ENCODE data around the gene MYB. TPM values are rescaled to one million over a fixed set of nuclear protein-coding genes. Genes with fewer than 3 reads are reported as not detected.
A peak's percentile ranks its signal among the peaks of the same experiment; 100 is the strongest.

MYB gene
- total RNA-seq, 1 donor from 2014 or later, result 4.7 TPM

DNA sequence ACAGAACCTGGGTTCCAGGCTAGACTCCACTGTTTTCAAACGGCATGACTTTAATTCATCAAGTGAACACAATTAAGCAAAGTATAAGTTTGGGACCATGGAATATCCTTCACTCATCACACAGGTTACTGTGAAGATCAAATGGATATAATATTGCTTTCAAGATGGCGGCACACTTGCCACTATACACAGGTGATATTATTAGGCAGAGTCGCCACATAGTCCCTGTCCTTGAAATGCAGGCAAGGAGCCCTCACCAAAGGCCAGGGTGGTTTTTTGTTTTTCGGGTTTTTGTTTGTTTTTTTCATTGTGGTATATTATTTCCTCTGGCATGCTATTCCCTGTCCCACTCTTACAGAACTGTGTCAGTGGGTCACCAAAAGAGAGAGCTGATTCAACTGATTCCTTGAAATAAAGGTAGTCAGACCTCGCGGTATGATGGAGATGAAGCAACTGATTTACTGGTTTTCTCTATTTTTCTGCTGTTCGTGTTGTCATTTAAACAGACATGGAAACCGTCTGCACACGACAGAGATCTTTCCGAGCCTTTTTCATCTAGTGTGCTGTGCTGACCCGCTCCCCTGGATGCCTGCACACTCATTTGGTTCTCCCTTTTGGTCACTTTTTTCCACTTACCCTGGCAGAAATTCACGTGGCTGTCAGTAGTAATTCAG lies 29.7 kb downstream of the MYB start:
- H3K36me3 Mint-ChIP-seq, result peaks cover 4% of the 10 kb centered on the region
- H3K9me3 Mint-ChIP-seq, result no peaks in the 10 kb centered on the region
- no peaks in the 10 kb centered on the region for H3K4me1 Mint-ChIP-seq (ENCODE audit: unreplicated experiment)
- TF ChIP-seq, protein P1, sequence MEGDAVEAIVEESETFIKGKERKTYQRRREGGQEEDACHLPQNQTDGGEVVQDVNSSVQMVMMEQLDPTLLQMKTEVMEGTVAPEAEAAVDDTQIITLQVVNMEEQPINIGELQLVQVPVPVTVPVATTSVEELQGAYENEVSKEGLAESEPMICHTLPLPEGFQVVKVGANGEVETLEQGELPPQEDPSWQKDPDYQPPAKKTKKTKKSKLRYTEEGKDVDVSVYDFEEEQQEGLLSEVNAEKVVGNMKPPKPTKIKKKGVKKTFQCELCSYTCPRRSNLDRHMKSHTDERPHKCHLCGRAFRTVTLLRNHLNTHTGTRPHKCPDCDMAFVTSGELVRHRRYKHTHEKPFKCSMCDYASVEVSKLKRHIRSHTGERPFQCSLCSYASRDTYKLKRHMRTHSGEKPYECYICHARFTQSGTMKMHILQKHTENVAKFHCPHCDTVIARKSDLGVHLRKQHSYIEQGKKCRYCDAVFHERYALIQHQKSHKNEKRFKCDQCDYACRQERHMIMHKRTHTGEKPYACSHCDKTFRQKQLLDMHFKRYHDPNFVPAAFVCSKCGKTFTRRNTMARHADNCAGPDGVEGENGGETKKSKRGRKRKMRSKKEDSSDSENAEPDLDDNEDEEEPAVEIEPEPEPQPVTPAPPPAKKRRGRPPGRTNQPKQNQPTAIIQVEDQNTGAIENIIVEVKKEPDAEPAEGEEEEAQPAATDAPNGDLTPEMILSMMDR (conservative IDR thresholded peaks at IDR 0.05), result no peak
- no peak overlapping the region for H3K4me3 Mint-ChIP-seq
- H3K27ac Mint-ChIP-seq, result no peak overlapping the region
- peaks cover 6% of the 10 kb centered on the region for H3K27me3 Mint-ChIP-seq
- DNase-seq (ENCODE audit: extremely low spot score, unreplicated experiment), result no peak

- TF ChIP-seq, protein P1 (conservative IDR thresholded peaks at IDR 0.05), result no peak
- Mint-ChIP-seq H3K9me3 (no peaks in the 10 kb centered on the region), H3K4me3 (no peak overlapping the region), H3K36me3 (peaks cover 4% of the 10 kb centered on the region), H3K27me3 (peaks cover 6% of the 10 kb centered on the region), H3K27ac (no peak overlapping the region), H3K4me1 (ENCODE audit: unreplicated experiment) (no peaks in the 10 kb centered on the region)
- DNase-seq (ENCODE audit: extremely low spot score, unreplicated experiment), result no peak
These were observed 30.2 kb downstream of the MYB start for GRCh38 chr6:135211306-135211702.

DNA sequence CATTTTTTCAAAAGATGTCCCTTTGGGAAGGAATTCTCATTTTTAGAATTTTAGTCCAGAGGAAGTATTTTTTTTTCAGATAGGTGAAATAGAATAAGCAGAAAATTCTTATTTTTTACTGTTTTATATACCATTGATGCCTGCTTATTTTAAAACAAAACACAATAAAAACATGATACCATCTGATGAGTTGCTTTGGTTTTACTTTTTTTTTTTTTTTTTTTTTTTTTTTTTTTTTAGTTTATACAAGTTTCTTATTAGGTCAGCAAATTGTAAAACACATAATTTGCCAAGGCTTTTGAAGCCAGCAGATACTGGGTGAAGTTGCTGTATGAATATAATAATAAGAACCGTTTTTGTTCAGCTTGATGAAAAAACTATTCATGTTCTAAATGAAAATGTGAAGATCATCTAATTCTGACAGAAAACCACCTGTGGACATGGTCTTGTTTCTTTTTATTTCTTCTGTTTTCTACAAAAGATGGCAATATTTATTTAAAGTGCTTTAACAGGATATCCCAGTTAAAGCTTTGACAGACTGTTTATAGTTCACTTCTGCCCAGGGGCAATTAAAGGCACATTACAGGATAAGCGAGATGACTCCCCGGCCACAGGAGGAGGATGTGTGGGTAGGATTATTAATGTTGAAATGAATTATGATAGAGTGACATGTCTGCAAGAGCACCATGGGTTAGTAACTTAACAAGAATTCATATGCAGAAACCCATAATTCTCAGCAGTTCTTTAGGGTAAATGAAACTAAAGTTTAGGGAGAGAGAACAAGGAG lies 31.1 kb downstream of the MYB start:
- Mint-ChIP-seq H3K9me3 (no peaks in the 10 kb centered on the region), H3K36me3 (peaks cover 4% of the 10 kb centered on the region), H3K4me3 (peak overlapping the region; percentile 20), H3K27me3 (peaks cover 6% of the 10 kb centered on the region), H3K4me1 (ENCODE audit: unreplicated experiment) (no peaks in the 10 kb centered on the region), H3K27ac (peak overlapping the region; percentile 75)
- no peak for DNase-seq (ENCODE audit: extremely low spot score, unreplicated experiment)
- TF ChIP-seq, protein P1 (conservative IDR thresholded peaks at IDR 0.05), result no peak

DNA sequence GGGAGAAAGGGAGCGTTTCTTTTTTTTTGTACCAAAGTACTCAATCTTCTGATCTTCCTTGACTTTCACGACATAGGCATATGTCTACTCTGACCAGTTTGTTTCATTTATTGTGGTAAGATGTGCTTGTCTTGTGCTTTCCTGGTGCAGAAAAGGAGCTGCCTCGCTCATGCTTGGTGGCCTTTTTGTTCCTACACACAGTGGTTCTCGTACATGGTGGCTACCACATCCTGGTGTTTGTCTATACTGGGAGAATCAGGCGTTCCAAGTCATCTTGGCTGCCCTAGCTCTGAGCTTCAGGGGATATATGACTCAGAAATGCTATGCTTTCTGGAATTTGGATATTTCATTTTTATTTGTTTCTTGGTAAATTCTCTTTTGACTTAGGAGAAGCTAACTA lies 31.8 kb downstream of the MYB start:
- Mint-ChIP-seq H3K9me3 (no peaks in the 10 kb centered on the region), H3K27ac (peak overlapping the region; percentile 75)
- TF ChIP-seq, protein P1 (conservative IDR thresholded peaks at IDR 0.05), result no peak

GRCh38 chr6:135213616-135214015 lies 32.5 kb downstream of the MYB start:
- no peaks in the 10 kb centered on the region for H3K4me1 Mint-ChIP-seq (ENCODE audit: unreplicated experiment)
- H3K36me3 Mint-ChIP-seq, result peaks cover 4% of the 10 kb centered on the region
- no peak overlapping the region for H3K4me3 Mint-ChIP-seq
- DNase-seq (ENCODE audit: extremely low spot score, unreplicated experiment), result no peak
- H3K9me3 Mint-ChIP-seq, result no peaks in the 10 kb centered on the region
- H3K27ac Mint-ChIP-seq, result no peak overlapping the region
- peaks cover 6% of the 10 kb centered on the region for H3K27me3 Mint-ChIP-seq
- TF ChIP-seq, protein P1 (conservative IDR thresholded peaks at IDR 0.05), result no peak

More for the DNA sequence above, 31.8 kb downstream of the MYB start:
- Mint-ChIP-seq H3K4me3 (peak overlapping the region; percentile 20), H3K4me1 (ENCODE audit: unreplicated experiment) (no peaks in the 10 kb centered on the region), H3K27me3 (peaks cover 6% of the 10 kb centered on the region), H3K36me3 (peaks cover 4% of the 10 kb centered on the region)
- no peak for DNase-seq (ENCODE audit: extremely low spot score, unreplicated experiment)

All from type B pancreatic cell (in vitro differentiated cells).